Measurements from ENCODE around the gene CRABP2.

GRCh38 chr1:156744344-156744743 lies 39.0 kb upstream of the CRABP2 start:
- TF ChIP-seq POLR2A (IDR thresholded peaks at IDR 0.05; ENCODE audit: low read depth, low read length): no peak
- no peak for TF ChIP-seq TAF1 (IDR thresholded peaks at IDR 0.05; ENCODE audit: borderline replicate concordance, low read depth, low read length)
- no peak for TF ChIP-seq POLR2AphosphoS5 (IDR thresholded peaks at IDR 0.05; ENCODE audit: low read depth, low read length)

All from GM12892 (cell line).